ENCODE results near the gene ME3.

GRCh38 chr11:86495351-86495750, 177.1 kb downstream of the ME3 start:
- TF ChIP-seq CTCF (IDR thresholded peaks at IDR 0.05 in 2 of 3, conservative IDR thresholded peaks at IDR 0.05 in 1 of 3; ENCODE audit: borderline replicate concordance in 1 of 3, insufficient read depth in 1 of 3, low read depth in 2 of 3, low read length in 2 of 3) (no peak), POLR2A (IDR thresholded peaks at IDR 0.05; ENCODE audit: borderline replicate concordance, extremely low read depth, insufficient read depth, insufficient read length) (no peak), EZH2 (IDR thresholded peaks at IDR 0.05) (no peak), MAX (IDR thresholded peaks at IDR 0.05) (no peak), YY1 (IDR thresholded peaks at IDR 0.05; ENCODE audit: extremely low read depth, insufficient replicate concordance, low read depth, low read length) (no peak), RAD21 (IDR thresholded peaks at IDR 0.05; ENCODE audit: low read depth) (no peak), SP1 (IDR thresholded peaks at IDR 0.05; ENCODE audit: low read depth) (no peak), EZH2phosphoT487 (IDR thresholded peaks at IDR 0.05; ENCODE audit: borderline replicate concordance) (no peak), JUND (IDR thresholded peaks at IDR 0.05) (no peak), REST (IDR thresholded peaks at IDR 0.05; ENCODE audit: low read depth) (no peak), ZNF274 (IDR thresholded peaks at IDR 0.05; ENCODE audit: low read depth, low read length) (no peak), ZBTB33 (IDR thresholded peaks at IDR 0.05; ENCODE audit: extremely low read depth, insufficient replicate concordance, low read length) (no peak), POLR2AphosphoS5 (IDR thresholded peaks at IDR 0.05; ENCODE audit: low read depth, low read length) (no peak)

All from HCT116 (cell line).